Measurements from ENCODE around the gene ABCG1. TPM values are rescaled to one million over a fixed set of nuclear protein-coding genes. Genes with fewer than 3 reads are reported as not detected.

The ABCG1 gene
- total RNA-seq, 1 experiment from 2014 or later, result 5.6 TPM

GRCh38 chr21:42311160-42311559 is 92.2 kb downstream of the ABCG1 start:
- Histone ChIP-seq H3K9me3 (ENCODE audit: insufficient read depth, low read depth) (no peaks in the 10 kb centered on the region), H3K79me2 (ENCODE audit: low read depth) (no peaks in the 10 kb centered on the region), H3F3A (ENCODE audit: insufficient read depth, low read depth) (no peaks in the 10 kb centered on the region), H2AFZ (no peak overlapping the region), H3K27ac (no peak overlapping the region), H3K27me3 (ENCODE audit: insufficient read depth, low read depth) (no peaks in the 10 kb centered on the region), H3K4me1 (replicated peaks; ENCODE audit: insufficient read depth) (no peaks in the 10 kb centered on the region), H4K20me1 (ENCODE audit: insufficient read depth) (no peaks in the 10 kb centered on the region), H3K4me3 (no peak overlapping the region), H3K4me2 (no peak overlapping the region), H3K36me3 (ENCODE audit: low read depth) (no peaks in the 10 kb centered on the region), H3K9me2 (ENCODE audit: insufficient read depth) (no peaks in the 10 kb centered on the region)
- BruUV-seq (replicated peaks), result no TSS peak
- intact Hi-C loops (cut with micrococcal nuclease; ENCODE audit: unreplicated experiment), result no loop called here
- CTCF ChIA-PET, result interaction anchor here (0.6 kb wide), 1 partner anchor 269 kb away, joined by 4 read pairs; no protein-coding TSS in a partner anchor
- POLR2A ChIA-PET (ENCODE audit: unreplicated experiment), result no interaction called here
- no peak for DNase-seq
- no peak for TF ChIP-seq EZH2 (IDR thresholded peaks at IDR 0.05; ENCODE audit: low read depth)
- TF ChIP-seq, protein P1, sequence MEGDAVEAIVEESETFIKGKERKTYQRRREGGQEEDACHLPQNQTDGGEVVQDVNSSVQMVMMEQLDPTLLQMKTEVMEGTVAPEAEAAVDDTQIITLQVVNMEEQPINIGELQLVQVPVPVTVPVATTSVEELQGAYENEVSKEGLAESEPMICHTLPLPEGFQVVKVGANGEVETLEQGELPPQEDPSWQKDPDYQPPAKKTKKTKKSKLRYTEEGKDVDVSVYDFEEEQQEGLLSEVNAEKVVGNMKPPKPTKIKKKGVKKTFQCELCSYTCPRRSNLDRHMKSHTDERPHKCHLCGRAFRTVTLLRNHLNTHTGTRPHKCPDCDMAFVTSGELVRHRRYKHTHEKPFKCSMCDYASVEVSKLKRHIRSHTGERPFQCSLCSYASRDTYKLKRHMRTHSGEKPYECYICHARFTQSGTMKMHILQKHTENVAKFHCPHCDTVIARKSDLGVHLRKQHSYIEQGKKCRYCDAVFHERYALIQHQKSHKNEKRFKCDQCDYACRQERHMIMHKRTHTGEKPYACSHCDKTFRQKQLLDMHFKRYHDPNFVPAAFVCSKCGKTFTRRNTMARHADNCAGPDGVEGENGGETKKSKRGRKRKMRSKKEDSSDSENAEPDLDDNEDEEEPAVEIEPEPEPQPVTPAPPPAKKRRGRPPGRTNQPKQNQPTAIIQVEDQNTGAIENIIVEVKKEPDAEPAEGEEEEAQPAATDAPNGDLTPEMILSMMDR (conservative IDR thresholded peaks at IDR 0.05), result no peak

GRCh38 chr21:42311816-42312625 is 93.1 kb downstream of the ABCG1 start:
- ChIA-PET POLR2A (ENCODE audit: unreplicated experiment) (no interaction called here), CTCF (interaction anchor here (0.6 to 0.7 kb wide), 2 partner anchors 55 to 268 kb away, joined by 4 to 7 read pairs; partner anchors contain the start of gene TFF1)
- no peaks in the 10 kb centered on the region for H3K9me2 ChIP-seq (ENCODE audit: insufficient read depth)
- H3K27me3 ChIP-seq (ENCODE audit: insufficient read depth, low read depth), result no peaks in the 10 kb centered on the region
- H3F3A ChIP-seq (ENCODE audit: insufficient read depth, low read depth), result no peaks in the 10 kb centered on the region
- H3K36me3 ChIP-seq (ENCODE audit: low read depth), result no peaks in the 10 kb centered on the region
- intact Hi-C loops (cut with micrococcal nuclease; ENCODE audit: unreplicated experiment), result no loop called here
- H3K4me2 ChIP-seq, result no peak overlapping the region
- DNase-seq, result no peak
- no peaks in the 10 kb centered on the region for H3K79me2 ChIP-seq (ENCODE audit: low read depth)
- no peak overlapping the region for H3K27ac ChIP-seq
- H3K4me1 ChIP-seq (replicated peaks; ENCODE audit: insufficient read depth), result no peaks in the 10 kb centered on the region
- no peaks in the 10 kb centered on the region for H4K20me1 ChIP-seq (ENCODE audit: insufficient read depth)
- H3K4me3 ChIP-seq, result no peak overlapping the region
- no peaks in the 10 kb centered on the region for H3K9me3 ChIP-seq (ENCODE audit: insufficient read depth, low read depth)
- no peak for TF ChIP-seq EZH2 (IDR thresholded peaks at IDR 0.05; ENCODE audit: low read depth)
- TF ChIP-seq, protein P1 (conservative IDR thresholded peaks at IDR 0.05), result no peak
- BruUV-seq (replicated peaks), result no TSS peak
- no peak overlapping the region for H2AFZ ChIP-seq

GRCh38 chr21:42312626-42313104 is 93.7 kb downstream of the ABCG1 start:
- Histone ChIP-seq H3K36me3 (ENCODE audit: low read depth) (no peaks in the 10 kb centered on the region), H2AFZ (no peak overlapping the region), H3K4me3 (no peak overlapping the region), H3K27ac (no peak overlapping the region), H3K9me3 (ENCODE audit: insufficient read depth, low read depth) (no peaks in the 10 kb centered on the region), H3K9me2 (ENCODE audit: insufficient read depth) (no peaks in the 10 kb centered on the region), H3K4me1 (replicated peaks; ENCODE audit: insufficient read depth) (no peaks in the 10 kb centered on the region), H4K20me1 (ENCODE audit: insufficient read depth) (no peaks in the 10 kb centered on the region), H3K4me2 (no peak overlapping the region), H3F3A (ENCODE audit: insufficient read depth, low read depth) (no peaks in the 10 kb centered on the region), H3K27me3 (ENCODE audit: insufficient read depth, low read depth) (no peaks in the 10 kb centered on the region), H3K79me2 (ENCODE audit: low read depth) (no peaks in the 10 kb centered on the region)
- DNase-seq, result no peak
- intact Hi-C loops (cut with micrococcal nuclease; ENCODE audit: unreplicated experiment), result no loop called here
- ChIA-PET CTCF (no interaction called here), POLR2A (ENCODE audit: unreplicated experiment) (no interaction called here)
- BruUV-seq (replicated peaks), result no TSS peak
- no peak for TF ChIP-seq EZH2 (IDR thresholded peaks at IDR 0.05; ENCODE audit: low read depth)
- TF ChIP-seq, protein P1 (conservative IDR thresholded peaks at IDR 0.05), result no peak
